Measurements from ENCODE around the gene MAP2K4. TPM values are rescaled to one million over a fixed set of nuclear protein-coding genes. Genes with fewer than 3 reads are reported as not detected.

MAP2K4 gene
- total and polyA plus RNA-seq, 2 of the 8 experiments (the other 6 are each of a cell fraction or from before 2014, with no cell fraction given), result 14.2 to 37.3 TPM

DNA sequence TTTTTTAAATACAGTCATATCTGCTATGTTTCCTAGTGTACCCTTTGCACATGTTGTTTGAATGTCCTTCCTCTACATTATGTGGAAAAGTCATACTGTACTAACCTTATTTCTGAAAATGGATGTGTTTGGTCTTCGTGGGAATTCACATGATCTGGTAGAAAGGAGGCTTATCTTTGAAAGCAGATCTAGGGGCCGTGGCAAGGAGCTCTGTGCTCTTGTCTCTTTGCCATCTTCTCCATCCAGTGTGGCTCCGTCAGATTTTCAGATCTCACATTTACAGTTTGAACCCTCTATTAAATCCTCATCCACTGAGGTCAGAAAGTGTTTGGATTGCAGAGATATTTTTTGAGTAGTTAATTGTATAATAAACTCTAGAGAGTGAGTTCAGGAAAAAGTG lies 32.9 kb downstream of the MAP2K4 start:
- H3K4me1 ChIP-seq (replicated peaks in 1 of 4; ENCODE audit: control insufficient read depth in 3 of 4, insufficient read depth in 4 of 4, low read length in 3 of 4), result peaks cover 4 to 10% (median 7%) of the 10 kb centered on the region in 4 experiments; a peak in 6 of 7 replicates
- no peak for FAIRE-seq
- no peak for TF ChIP-seq ASH2L (IDR thresholded peaks at IDR 0.05; ENCODE audit: low read length)

More for the DNA sequence above, 32.9 kb downstream of the MAP2K4 start:
- H4K8ac ChIP-seq (ENCODE audit: extremely low read depth, insufficient read depth, low read length), result no peak overlapping the region
- H3K27me3 ChIP-seq (replicated peaks in 1 of 4; ENCODE audit: control insufficient read depth in 3 of 4, extremely low read depth in 1 of 4, insufficient read depth in 3 of 4, low read length in 3 of 4), result no peaks in the 10 kb centered on the region
- H3K9ac ChIP-seq (replicated peaks in 1 of 4; ENCODE audit: extremely low read depth in 1 of 4, low read depth in 3 of 4, low read length in 3 of 4), result no peak overlapping the region
- H3K23me2 ChIP-seq (ENCODE audit: low read depth, low read length), result no peaks in the 10 kb centered on the region
- no peak overlapping the region for H3K4me2 ChIP-seq (ENCODE audit: insufficient read depth in 1 of 2, low read depth in 2 of 2, low read length in 2 of 2)
- H2BK5ac ChIP-seq (ENCODE audit: low read depth, low read length), result no peak overlapping the region
- H2BK120ac ChIP-seq (replicated peaks; ENCODE audit: low read depth, low read length), result no peak overlapping the region
- no peak overlapping the region for H2BK20ac ChIP-seq (ENCODE audit: low read length)
- no peak for DNase-seq (ENCODE audit: low read depth in 1 of 2, low spot score in 2 of 2)
- no peak overlapping the region for H2AFZ ChIP-seq (ENCODE audit: low read length)
- peaks cover 4 to 91% of the 10 kb centered on the region in 2 experiments; a peak in 3 of 4 replicates for H3K79me2 ChIP-seq (ENCODE audit: control insufficient read depth in 1 of 2, insufficient read depth in 2 of 2, low read length in 2 of 2)
- no peak overlapping the region for H3K23ac ChIP-seq (ENCODE audit: insufficient read length)
- H3K14ac ChIP-seq (ENCODE audit: insufficient read length), result no peak overlapping the region
- no peak overlapping the region for H2AK5ac ChIP-seq (ENCODE audit: low read depth, low read length)
- H3K56ac ChIP-seq (replicated peaks; ENCODE audit: insufficient read length, low read depth, low read length), result no peak overlapping the region
- H3K18ac ChIP-seq (ENCODE audit: extremely low read depth, low read length), result no peak overlapping the region
- 0 out of 2 replicates have a peak, but pooled peaks cover 2% of the 10 kb centered on the region for H3K79me1 ChIP-seq (ENCODE audit: low read depth, low read length)
- no peak overlapping the region for H3K27ac ChIP-seq (ENCODE audit: low read depth, low read length)
- H3K4ac ChIP-seq (replicated peaks; ENCODE audit: insufficient read length, low read depth, low read length), result no peak overlapping the region
- H4K20me1 ChIP-seq (replicated peaks in 1 of 2; ENCODE audit: control insufficient read depth in 1 of 2, insufficient read depth in 2 of 2, low read length in 2 of 2), result peaks cover 0 to 6% of the 10 kb centered on the region in 2 experiments
- no peak overlapping the region for H2BK12ac ChIP-seq (ENCODE audit: low read depth, low read length)
- no peaks in the 10 kb centered on the region for H3K9me3 ChIP-seq (ENCODE audit: insufficient read depth in 2 of 2, low read depth in 1 of 2, low read length in 1 of 2)
- H3K4me3 ChIP-seq (ENCODE audit: extremely low read depth in 1 of 4, insufficient read depth in 2 of 4, low read depth in 3 of 4, low read length in 4 of 4), result no peak overlapping the region
- H3K36me3 ChIP-seq (ENCODE audit: control insufficient read depth in 2 of 4, insufficient read depth in 4 of 4, low read length in 3 of 4), result no peaks in the 10 kb centered on the region; a peak in 1 of 8 replicates
- WGBS, 2 experiments (ENCODE audit: extremely low coverage in 1 of 2, insufficient coverage in 1 of 2, insufficient read length in 1 of 2, insufficient replicate concordance in 2 of 2, low coverage in 1 of 2, low lambda C conversion rate in 2 of 2, missing lambda C conversion rate in 1 of 2), result 62% methylated on average over 3 of the region's 3 CpGs; no CpG with 5 or more reads in 1 of the 2 experiments
- H4K5ac ChIP-seq (ENCODE audit: insufficient read length, low read depth, low read length), result no peak overlapping the region
- H2BK15ac ChIP-seq (ENCODE audit: low read length), result no peak overlapping the region
- ChIA-PET POLR2A (ENCODE audit: partially characterized antibody) (interaction anchor here (0.6 to 1.6 kb wide), 5 partner anchors 8 to 1265 kb away, joined by 3 to 4 read pairs (median 4); partner anchors contain the start of gene MAP2K4), CTCF (ENCODE audit: partially characterized antibody) (interaction anchor here (0.7 kb wide), 1 partner anchor 13 kb away, joined by 3 read pairs; no protein-coding TSS in a partner anchor)
- no peak overlapping the region for H4K91ac ChIP-seq (replicated peaks; ENCODE audit: insufficient read length, low read length)
